Measurements from ENCODE around the gene FAM107B. TPM values are rescaled to one million over a fixed set of nuclear protein-coding genes. Genes with fewer than 3 reads are reported as not detected.

Gene FAM107B
- total and polyA plus RNA-seq, 2 experiments from 2014 or later = 85.5 to 85.9 TPM

GRCh38 chr10:14757986-14758385, 16.7 kb downstream of the FAM107B start:
- no peaks in the 10 kb centered on the region for H4K20me1 ChIP-seq (ENCODE audit: insufficient read depth, poor library complexity, severe bottlenecking)
- H3K4me2 ChIP-seq = no peak overlapping the region
- no peaks in the 10 kb centered on the region for H3K4me1 ChIP-seq (ENCODE audit: insufficient read depth)
- H3K79me2 ChIP-seq = no peaks in the 10 kb centered on the region
- H3K27me3 ChIP-seq = no peaks in the 10 kb centered on the region
- no peak overlapping the region for H3K27ac ChIP-seq
- H3K9me2 ChIP-seq (replicated peaks; ENCODE audit: insufficient read depth) = no peaks in the 10 kb centered on the region
- WGBS (ENCODE audit: low lambda C conversion rate, missing lambda C conversion rate) = 87% methylated on average over 7 of the region's 7 CpGs
- H3K4me3 ChIP-seq = no peak overlapping the region
- H2AFZ ChIP-seq = no peak overlapping the region
- DNase-seq (ENCODE audit: low spot score) = no peak
- TF ChIP-seq EZH2 (IDR thresholded peaks at IDR 0.05; ENCODE audit: borderline replicate concordance) = no peak
- TF ChIP-seq CTCF (IDR thresholded peaks at IDR 0.05; ENCODE audit: poor library complexity) = no peak
- TF ChIP-seq EZH2phosphoT487 (IDR thresholded peaks at IDR 0.05; ENCODE audit: low read depth, severe bottlenecking, unreplicated experiment) = no peak
- H3K9me3 ChIP-seq (ENCODE audit: low read depth) = no peaks in the 10 kb centered on the region
- H3K36me3 ChIP-seq (replicated peaks; ENCODE audit: insufficient read depth, low read depth) = no peaks in the 10 kb centered on the region

DNA sequence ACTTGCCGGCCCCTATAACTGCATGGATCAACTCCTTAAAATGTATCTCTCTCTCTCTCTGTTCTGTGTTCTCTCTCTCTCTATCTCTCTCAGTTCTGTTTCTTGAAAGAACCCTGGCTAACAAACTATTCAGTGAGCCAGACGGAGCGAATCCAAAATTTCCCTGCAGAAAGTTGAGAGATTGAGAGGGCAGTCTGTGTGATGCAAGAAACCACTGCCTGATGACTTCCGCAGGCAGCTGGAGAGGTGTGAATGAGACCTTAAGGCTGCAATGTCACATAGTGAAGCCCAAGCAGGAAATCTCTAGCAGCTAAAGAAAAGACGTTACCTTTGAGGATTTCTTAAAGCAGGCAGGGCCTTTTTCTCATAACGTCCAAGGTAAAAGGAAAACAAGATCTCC, 17.3 kb downstream of the FAM107B start:
- Histone ChIP-seq H3K4me2 (no peak overlapping the region), H3K4me1 (ENCODE audit: insufficient read depth) (no peaks in the 10 kb centered on the region), H3K27me3 (no peaks in the 10 kb centered on the region), H3K27ac (no peak overlapping the region), H3K9me2 (replicated peaks; ENCODE audit: insufficient read depth) (no peaks in the 10 kb centered on the region), H3K36me3 (replicated peaks; ENCODE audit: insufficient read depth, low read depth) (no peaks in the 10 kb centered on the region), H4K20me1 (ENCODE audit: insufficient read depth, poor library complexity, severe bottlenecking) (no peaks in the 10 kb centered on the region), H3K9me3 (ENCODE audit: low read depth) (no peaks in the 10 kb centered on the region), H3K4me3 (no peak overlapping the region), H3K79me2 (no peaks in the 10 kb centered on the region), H2AFZ (no peak overlapping the region)
- WGBS (ENCODE audit: low lambda C conversion rate, missing lambda C conversion rate) = 81% methylated on average over 6 of the region's 6 CpGs
- TF ChIP-seq EZH2phosphoT487 (IDR thresholded peaks at IDR 0.05; ENCODE audit: low read depth, severe bottlenecking, unreplicated experiment) (no peak), EZH2 (IDR thresholded peaks at IDR 0.05; ENCODE audit: borderline replicate concordance) (no peak)
- no peak for DNase-seq (ENCODE audit: low spot score)

GRCh38 chr10:14753441-14753840, 21.3 kb downstream of the FAM107B start:
- DNase-seq (ENCODE audit: low spot score) = no peak
- Histone ChIP-seq H3K9me2 (replicated peaks; ENCODE audit: insufficient read depth) (no peaks in the 10 kb centered on the region), H3K27me3 (no peaks in the 10 kb centered on the region), H3K4me1 (ENCODE audit: insufficient read depth) (peaks cover 13% of the 10 kb centered on the region), H3K79me2 (no peaks in the 10 kb centered on the region), H3K4me3 (no peak overlapping the region), H3K9me3 (ENCODE audit: low read depth) (no peaks in the 10 kb centered on the region), H4K20me1 (ENCODE audit: insufficient read depth, poor library complexity, severe bottlenecking) (no peaks in the 10 kb centered on the region), H3K36me3 (replicated peaks; ENCODE audit: insufficient read depth, low read depth) (no peaks in the 10 kb centered on the region), H3K27ac (peak overlapping the region; percentile 3), H2AFZ (no peak overlapping the region), H3K4me2 (no peak overlapping the region)
- TF ChIP-seq EZH2phosphoT487 (IDR thresholded peaks at IDR 0.05; ENCODE audit: low read depth, severe bottlenecking, unreplicated experiment) (no peak), CTCF (IDR thresholded peaks at IDR 0.05; ENCODE audit: poor library complexity) (no peak), EZH2 (IDR thresholded peaks at IDR 0.05; ENCODE audit: borderline replicate concordance) (no peak)
- WGBS (ENCODE audit: low lambda C conversion rate, missing lambda C conversion rate) = 45% methylated on average over 1 of the region's 1 CpG

GRCh38 chr10:14751921-14752320, 22.8 kb downstream of the FAM107B start:
- Histone ChIP-seq H2AFZ (no peak overlapping the region), H3K36me3 (replicated peaks; ENCODE audit: insufficient read depth, low read depth) (no peaks in the 10 kb centered on the region), H3K27ac (no peak overlapping the region), H3K4me2 (no peak overlapping the region), H4K20me1 (ENCODE audit: insufficient read depth, poor library complexity, severe bottlenecking) (no peaks in the 10 kb centered on the region), H3K79me2 (no peaks in the 10 kb centered on the region), H3K4me1 (ENCODE audit: insufficient read depth) (peaks cover 16% of the 10 kb centered on the region), H3K27me3 (no peaks in the 10 kb centered on the region), H3K9me2 (replicated peaks; ENCODE audit: insufficient read depth) (no peaks in the 10 kb centered on the region), H3K9me3 (ENCODE audit: low read depth) (no peaks in the 10 kb centered on the region), H3K4me3 (no peak overlapping the region)
- WGBS (ENCODE audit: low lambda C conversion rate, missing lambda C conversion rate) = 57% methylated on average over 1 of the region's 1 CpG
- peak; percentile 34 for DNase-seq (ENCODE audit: low spot score)
- TF ChIP-seq EZH2phosphoT487 (IDR thresholded peaks at IDR 0.05; ENCODE audit: low read depth, severe bottlenecking, unreplicated experiment) = no peak
- no peak for TF ChIP-seq CTCF (IDR thresholded peaks at IDR 0.05; ENCODE audit: poor library complexity)
- no peak for TF ChIP-seq EZH2 (IDR thresholded peaks at IDR 0.05; ENCODE audit: borderline replicate concordance)

Data from hepatocyte (in vitro differentiated cells).